ENCODE measurements around the gene HMOX1.
"Not testable (repeated sequence)": the region's sequence is repeated elsewhere in the genome, so short reads cannot be mapped to it uniquely, and the experiment has no call there.

HMOX1 gene

DNA sequence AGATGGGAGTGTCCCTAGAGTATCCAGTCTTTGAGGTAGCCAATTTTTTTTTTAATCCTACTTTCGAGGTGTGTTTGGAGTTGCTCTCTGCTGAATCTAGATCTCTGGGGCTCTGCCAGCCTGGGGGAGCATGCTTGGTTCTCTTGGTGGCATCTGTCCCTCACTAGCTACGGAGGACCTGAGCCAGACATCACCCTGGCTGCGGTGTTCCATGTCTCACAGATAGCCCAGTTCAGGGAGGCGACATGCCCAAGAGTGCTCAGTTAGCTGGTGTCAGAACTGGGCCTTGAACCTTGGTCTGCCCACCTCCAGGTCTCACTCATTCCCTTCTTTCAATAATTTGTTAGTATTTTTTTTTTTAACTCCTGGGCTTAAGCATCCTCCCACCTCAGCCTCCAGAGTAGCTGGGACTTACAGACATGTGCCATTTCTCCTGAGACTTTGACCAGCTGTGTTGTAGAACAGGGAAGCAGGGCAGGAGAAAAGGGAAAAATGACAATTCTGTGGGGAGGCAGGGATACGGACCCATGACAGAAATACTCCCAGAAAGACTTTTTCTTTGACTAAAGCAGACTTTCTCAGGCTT lies 621 bp downstream of the HMOX1 start:
- no peak for DNase-seq

DNA sequence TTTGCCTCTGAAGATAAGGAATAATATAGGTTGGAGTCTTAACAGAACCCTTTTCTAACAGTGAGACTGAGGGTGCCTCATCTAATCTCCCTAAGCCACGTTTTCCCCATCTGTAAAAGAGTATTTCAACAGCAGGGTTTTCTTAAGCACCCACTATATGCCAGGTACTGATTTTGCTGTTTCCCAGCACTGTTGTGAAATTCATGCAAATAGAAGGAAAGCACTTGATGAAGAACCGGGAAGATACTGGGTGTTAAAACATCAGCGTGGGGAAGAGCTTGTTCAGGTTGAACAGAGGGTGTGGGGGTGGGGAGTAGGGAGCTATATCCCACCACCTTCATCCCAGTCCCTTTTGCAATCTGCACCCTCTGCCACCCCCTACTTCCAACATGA lies 2.8 kb downstream of the HMOX1 start:
- no peak for DNase-seq

DNA sequence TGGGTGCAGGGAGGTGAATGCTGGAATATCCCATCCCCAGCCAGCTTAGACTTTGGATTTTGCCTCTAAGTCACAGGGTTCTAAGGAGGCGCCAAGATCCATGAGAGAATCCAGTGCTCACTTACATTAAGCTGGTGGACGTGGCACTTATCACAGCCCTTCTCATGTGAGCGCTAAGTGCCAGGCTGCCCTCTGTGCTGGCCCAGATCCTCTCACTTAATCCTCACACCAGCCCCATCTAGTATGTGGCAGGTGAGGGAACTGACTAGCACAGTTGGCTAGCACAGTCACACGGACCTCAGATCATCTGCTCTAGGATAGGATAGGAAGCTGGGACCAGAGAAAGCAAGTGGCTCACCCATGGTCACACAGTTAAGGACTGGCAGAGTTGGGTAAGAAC lies 3.6 kb downstream of the HMOX1 start:
- DNase-seq, result no peak

DNA sequence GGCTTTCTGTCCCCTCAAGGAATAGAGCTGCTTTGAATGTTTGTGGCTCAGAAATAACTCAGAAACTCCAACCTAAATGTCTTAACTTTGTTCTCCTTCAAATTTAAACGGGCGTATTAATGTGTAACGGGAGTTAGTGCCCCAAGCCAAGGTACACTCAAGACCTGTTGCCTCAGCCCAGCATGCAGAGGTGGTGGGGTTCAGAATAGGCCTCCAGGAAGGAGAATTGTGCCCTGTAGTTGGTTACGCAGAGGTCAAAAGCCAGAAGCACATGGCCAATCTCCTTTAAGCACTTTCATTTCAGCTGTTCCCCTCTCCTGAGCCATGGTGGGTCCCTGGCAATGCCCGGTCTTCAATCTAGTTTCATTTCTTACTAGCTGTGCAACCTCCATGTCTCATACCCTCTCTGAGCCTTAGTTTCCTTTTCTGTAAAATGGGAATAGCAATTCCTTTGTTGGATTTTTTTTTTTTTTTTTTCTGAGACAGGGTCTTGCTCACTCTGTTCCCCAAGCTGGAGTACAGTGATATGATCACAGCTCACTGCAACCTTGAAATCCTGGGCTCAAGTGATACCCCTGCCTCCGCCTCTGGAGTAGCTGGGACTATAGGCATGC lies 4.2 kb downstream of the HMOX1 start:
- no peak for DNase-seq

DNA sequence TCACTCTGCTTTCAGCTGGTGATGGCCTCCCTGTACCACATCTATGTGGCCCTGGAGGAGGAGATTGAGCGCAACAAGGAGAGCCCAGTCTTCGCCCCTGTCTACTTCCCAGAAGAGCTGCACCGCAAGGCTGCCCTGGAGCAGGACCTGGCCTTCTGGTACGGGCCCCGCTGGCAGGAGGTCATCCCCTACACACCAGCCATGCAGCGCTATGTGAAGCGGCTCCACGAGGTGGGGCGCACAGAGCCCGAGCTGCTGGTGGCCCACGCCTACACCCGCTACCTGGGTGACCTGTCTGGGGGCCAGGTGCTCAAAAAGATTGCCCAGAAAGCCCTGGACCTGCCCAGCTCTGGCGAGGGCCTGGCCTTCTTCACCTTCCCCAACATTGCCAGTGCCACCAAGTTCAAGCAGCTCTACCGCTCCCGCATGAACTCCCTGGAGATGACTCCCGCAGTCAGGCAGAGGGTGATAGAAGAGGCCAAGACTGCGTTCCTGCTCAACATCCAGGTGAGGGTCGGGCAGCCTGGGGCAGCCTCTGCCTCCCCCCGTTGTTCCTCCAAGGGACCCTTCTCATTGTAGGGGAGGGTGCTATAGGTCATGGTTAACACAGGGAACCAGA lies 5.9 kb downstream of the HMOX1 start:
- DNase-seq, result no peak

DNA sequence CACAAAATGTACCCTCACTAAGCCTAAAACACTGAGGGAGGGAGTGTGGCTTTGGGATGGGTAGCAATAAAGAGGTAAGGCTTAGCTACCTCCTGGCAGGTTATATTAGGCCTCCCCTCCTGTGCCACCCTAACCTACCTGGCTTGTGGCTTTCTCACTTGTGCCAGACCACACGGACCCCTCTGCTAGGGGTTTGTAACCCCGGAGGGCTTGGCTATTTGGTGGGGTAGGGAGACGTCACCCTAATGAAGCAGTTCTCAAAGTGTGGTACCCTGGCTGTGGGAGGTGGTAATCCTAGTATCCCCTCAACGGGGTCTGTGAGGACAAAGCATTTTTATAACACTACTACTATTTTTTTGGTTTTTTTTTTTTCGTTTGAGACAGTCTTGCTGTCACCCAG lies 10.0 kb downstream of the HMOX1 start:
- no peak for DNase-seq

DNA sequence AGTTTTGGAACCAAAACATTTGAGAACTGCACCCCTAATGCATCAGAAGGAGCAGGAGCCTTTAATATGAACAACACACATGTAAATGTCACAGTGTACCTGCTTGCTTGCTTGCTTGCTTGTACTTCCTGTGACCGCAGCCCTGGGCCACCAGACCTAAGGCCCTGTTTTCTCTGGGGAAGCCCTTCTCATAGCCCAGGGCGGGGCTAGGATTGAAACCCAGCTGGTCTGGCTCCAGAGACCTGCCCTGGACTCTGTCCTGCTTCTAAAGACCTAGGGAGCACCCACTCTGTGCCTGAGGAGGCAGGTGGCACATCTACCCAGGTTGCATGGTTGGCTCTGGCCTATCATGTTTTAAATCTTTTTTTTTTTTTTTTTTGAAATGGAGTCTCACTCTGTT lies 11.5 kb downstream of the HMOX1 start:
- DNase-seq, result no peak

DNA sequence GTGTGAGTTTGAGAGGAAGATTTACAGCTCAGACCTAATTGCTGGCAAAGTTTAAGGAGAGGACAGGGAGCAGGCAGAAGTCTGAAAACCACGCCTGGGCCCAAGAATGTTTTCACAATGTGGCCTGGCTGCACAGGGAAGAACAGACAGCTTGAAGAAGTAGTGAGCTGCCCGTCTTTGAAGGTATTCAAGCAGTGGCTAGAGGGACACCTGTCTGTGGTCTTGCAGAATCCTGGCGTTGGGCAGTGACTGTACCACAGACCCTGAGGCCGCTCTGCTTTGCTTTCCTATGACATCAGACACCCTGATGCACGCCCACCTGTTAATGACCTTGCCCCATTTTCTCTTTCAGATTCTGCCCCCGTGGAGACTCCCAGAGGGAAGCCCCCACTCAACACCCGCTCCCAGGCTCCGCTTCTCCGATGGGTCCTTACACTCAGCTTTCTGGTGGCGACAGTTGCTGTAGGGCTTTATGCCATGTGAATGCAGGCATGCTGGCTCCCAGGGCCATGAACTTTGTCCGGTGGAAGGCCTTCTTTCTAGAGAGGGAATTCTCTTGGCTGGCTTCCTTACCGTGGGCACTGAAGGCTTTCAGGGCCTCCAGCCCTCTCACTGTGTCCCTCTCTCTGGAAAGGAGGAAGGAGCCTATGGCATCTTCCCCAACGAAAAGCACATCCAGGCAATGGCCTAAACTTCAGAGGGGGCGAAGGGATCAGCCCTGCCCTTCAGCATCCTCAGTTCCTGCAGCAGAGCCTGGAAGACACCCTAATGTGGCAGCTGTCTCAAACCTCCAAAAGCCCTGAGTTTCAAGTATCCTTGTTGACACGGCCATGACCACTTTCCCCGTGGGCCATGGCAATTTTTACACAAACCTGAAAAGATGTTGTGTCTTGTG lies 12.5 kb downstream of the HMOX1 start:
- no peak for DNase-seq

DNA sequence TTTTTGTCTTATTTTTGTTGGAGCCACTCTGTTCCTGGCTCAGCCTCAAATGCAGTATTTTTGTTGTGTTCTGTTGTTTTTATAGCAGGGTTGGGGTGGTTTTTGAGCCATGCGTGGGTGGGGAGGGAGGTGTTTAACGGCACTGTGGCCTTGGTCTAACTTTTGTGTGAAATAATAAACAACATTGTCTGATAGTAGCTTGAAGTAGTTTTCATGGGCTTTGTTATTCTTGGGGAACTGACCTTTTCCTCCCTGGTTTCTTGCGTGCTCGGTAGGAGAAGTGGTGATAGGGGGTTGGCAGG lies 13.1 kb downstream of the HMOX1 start:
- DNase-seq, result no peak

DNA sequence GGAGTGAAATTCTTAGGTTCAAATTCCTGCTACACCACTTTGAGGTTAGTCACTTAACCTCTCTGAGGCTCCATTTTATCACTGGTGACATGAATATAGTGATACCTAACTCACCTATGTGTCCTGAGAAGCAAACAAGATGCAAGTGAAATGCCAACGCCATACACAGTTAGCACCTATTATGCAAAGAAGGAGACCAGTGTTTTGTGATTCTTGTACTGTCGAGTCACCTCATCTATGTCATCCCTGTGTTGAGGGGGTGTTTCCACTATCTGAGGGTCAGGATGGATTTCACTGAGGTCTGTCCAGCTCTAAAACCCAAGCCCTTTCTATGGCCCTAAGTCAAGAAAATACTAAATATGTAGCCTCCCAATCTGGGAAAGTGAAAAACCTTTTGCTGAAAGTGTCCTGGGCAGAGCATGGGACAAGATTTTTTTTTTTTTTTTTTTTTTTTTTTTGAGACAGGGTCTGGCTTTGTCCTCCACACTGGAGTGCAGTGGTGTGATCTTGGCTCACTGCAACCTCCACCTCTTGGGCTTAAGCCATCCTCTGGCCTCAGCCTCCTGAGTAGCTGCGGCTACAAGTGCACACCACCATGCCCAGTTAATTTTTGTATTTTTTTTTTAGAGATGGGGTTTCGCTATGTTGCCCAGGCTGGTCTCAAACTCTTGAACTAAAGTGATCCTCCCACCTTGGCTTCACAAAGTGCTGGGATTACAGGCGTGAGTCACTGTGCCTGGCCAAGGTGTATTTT lies 14.1 kb downstream of the HMOX1 start:
- no peak for DNase-seq

DNA sequence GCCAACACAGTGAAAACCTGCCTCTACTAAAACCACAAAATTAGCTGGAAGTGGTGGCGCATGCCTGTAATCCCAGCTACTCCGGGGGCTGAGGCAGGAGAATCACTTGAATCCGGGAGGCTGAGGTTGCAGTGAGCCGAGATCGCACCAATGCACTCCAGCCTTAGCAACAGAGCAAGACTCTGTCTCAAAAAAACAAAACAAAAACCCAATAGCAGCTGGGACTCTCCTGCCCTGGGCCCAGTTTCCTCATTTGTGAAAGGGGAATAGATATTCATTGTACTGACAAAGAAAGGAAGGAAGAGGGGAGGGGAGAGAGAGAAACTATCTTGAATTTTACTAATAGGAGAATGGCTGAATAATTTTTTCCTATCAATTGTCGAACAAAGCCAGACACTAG lies 15.7 kb downstream of the HMOX1 start:
- DNase-seq, result not testable (repeated sequence)

DNA sequence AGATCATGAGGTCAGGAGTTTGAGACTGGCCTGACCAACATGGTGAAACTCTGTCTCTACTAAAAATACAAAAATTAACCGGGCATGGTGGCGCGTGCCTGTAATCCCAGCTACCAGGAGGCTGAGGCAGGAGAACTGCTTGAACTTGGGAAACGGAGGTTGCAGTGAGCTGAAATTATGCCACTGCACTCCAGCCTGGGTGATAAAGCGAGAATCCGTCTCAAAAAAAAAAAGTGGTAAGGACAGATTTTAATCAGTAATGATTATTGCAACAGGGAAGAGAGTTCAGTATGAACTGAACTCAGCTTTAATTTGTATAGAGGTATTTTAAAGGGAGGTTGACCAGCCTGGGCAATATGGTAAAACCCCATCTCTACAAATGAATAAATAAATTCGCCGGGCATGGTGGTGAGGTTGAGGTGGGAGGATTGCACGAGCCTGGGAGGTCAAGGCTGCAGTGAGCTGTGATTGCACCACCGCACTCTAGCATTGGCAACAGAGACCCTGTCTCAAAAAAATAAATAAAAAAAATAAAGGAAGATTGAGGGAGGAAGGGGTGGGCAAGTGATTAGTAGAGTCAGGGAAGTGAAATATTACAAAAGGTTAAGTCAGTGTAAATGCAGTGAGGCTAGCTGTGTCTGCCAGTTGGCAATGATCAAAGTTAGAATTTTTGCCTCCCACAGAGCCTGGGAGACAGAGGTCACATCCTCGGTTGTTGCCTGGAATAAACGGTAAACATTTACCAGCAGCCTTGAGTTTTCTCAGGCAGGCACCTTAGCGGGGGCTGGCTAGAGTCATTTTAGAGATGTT lies 16.4 kb downstream of the HMOX1 start:
- DNase-seq, result no peak

DNA sequence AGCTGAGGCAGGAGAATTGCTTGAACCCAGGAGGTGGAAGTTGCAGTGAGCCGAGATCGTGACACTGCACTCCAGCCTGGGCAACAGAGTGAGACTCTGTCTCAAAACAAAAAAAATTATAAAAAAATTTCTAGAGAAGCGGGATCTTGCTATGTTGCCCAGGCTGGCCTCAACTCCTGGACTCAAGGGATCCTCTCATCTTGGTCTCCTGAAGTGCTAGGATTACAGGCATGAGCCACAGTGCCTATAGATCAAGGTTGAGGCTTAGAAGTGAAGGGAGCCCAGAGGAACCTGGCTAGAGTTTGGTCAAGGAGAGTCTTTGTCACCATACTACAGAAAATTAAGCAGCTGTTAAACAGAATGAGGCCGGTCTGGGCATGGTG lies 17.7 kb downstream of the HMOX1 start:
- no peak for DNase-seq

DNA sequence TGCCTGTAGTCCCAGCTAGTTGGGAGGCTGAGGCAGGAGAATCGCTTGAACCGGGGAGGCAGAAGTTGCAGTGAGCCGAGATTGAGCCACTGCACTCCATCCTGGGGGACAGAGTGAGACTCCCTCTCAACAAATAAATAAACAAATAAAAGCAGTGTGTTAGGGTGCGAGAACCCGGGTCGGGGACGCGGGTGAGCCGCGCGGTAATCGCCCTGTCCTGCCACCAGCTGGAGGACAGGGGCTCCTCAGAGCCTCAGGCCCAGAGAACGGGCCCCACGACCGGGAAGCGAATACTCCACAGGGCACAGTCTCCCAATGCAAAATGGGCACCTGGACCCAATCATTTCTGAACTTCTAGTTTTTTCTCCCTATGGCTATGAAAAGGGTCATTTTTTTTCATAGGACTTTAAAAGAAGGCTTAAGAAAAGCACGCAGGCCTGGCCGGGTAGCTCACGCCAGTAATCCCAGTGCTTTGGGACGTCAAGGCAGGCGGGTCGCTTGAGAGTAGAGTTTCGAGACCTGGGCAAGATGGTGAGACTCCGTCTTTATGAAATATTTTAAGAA lies 18.3 kb downstream of the HMOX1 start:
- no peak for DNase-seq

DNA sequence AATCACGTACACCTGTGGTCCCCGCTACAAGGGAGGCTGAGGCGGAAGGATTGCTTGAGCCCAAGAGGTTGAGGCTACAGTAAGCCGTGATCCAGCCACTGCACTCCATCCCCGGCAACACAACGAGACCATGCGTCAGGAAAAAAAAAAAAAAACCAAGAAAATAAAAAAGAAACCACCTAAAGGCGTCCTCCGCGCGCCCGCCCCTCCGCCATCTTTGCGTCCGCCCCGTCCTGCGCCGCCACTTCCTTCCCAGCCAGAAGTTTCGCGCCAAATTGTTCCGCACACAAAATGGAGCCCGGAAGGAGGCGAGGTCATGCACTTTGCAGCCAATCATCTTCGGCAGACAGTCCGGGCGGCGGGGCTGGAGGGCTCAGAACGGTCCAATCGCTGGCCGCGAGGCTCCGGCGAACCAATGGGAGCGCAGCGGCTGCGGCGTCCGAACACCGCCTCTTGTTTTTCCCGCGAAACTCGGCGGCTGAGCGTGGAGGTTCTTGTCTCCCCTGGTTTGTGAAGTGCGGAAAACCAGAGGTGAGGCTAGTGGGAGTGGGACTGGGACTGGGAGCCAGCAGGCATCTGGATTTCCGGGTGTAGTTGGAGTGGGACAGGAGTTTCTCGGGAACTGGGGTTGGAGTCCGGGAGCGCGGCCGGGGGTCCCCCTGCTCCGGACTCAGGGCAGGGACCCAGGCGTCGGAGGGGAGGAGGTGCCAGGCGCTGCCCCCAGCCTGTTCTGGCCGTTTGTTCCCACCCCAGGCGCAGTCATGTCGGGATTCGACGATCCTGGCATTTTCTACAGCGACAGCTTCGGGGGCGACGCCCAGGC lies 19.0 kb downstream of the HMOX1 start, which contains the start of gene MCM5:
MCM5 (plus strand) TSS at position 463 of the 823 bp plus-strand sequence; CDS start at position 762, 299 bp downstream.
- DNase-seq, result peak; percentile 93

DNA sequence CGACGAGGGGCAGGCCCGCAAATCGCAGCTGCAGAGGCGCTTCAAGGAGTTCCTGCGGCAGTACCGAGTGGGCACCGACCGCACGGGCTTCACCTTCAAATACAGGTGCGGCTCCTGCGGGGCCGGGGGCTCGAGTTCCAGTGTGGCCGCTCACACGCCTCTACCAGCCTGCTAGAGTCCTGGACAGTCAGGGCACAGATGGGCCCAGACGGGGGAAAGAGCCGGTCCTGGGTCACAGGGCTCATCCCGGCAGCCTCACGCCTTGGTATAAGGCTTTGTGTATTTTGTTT lies 19.6 kb downstream of the HMOX1 start:
- no peak for DNase-seq

DNA sequence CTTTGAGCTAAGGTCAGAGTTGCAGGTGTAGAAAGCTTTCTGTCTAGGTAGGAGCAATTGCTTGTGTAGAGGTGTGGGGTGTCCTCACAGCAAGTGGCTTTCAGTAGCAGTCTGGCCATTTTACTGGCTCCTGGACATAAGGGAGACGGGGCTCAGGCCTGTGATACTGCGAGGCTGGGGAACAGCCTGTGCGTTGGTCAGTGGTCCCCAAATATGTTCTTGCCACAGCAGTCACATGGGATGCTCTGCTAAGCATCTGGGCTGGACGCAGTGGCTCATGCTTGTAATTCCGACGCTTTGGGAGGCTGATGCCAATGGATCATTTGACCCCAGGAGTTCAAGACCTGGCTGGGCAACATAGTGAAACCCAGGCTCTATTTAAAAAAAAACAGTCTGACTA lies 21.0 kb downstream of the HMOX1 start:
- no peak for DNase-seq

DNA sequence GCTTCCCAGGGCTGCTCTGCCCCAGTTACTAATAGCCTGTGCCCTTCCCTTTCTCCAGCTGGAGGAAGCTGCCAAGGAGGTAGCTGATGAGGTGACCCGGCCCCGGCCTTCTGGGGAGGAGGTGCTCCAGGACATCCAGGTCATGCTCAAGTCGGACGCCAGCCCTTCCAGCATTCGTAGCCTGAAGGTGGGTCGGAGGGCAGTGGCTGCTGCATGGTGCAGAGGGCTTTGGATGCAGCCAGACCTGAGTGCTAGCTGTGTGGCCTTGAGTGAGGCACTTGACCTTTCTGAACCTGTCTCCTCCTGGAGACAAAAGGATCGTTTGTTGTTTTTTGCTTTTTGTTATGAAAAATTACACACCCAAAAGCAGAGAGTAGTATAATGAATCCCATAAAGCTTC lies 22.5 kb downstream of the HMOX1 start:
- no peak for DNase-seq

DNA sequence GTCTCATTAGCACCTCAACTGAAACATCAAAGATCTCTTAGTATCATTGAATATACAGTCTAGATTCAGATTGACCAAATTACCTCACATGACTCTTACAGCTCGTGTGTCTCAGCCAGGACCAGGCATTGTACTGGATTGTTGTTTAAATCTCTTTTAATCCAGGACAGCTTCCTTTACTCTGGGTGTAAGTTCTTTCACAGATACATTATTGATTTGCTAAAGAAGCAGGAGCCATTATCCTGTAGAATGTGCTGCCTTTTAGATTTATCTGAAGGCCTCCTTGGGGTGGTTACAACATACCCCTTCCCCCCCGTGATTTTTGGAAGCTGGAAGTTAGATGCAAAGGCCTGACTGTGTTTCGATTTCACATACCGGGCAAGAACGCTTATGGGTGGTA lies 23.3 kb downstream of the HMOX1 start:
- DNase-seq, result no peak

DNA sequence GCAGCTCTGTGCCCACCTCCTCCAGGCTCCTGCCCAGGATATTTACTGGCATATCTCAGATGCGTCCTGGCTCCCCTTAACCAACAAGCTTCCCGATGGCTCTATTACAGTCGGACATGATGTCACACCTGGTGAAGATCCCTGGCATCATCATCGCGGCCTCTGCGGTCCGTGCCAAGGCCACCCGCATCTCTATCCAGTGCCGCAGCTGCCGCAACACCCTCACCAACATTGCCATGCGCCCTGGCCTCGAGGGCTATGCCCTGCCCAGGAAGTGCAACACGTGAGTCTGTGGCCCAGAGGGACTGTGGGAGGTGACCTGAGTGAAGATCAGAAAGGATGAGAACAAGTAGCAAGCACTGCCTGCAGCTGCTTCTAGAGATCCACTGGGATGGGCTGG lies 25.5 kb downstream of the HMOX1 start:
- DNase-seq, result no peak

DNA sequence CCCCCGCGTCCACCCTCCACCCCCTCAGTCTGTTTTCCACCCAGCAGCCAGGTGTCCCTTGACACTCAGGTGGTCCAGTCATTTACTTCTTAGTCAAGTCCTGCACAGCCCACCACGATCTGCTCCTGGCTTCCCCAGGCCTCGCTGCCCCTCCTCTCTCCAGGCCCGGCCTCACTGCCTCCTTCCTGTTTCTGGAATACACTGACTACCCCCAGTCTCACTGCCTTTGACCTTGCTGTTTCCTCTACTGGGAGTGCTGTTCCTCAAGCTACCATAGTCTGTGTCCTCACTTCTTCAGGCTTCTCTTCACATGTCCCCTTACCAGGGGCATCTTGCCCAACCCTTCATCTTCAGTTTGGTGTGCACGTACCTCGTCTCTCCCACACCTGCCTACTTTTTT lies 26.5 kb downstream of the HMOX1 start:
- no peak for DNase-seq

Measured in KG1 (cell line).